H1 (cell line): ENCODE results near the gene UROC1. TPM values are rescaled to one million over a fixed set of nuclear protein-coding genes. Genes with fewer than 3 reads are reported as not detected.

Source experiments
- CTCF ChIA-PET: fragments of 300-600 bp; sonication (Branson Sonifier 250); formaldehyde crosslinking; loops from one replicate; lab custom pipeline; 2021; ENCODE audit not compliant: partially characterized antibody; lab: Charles Lee
- POLR2A ChIA-PET: fragments of 300-600 bp; sonication (Branson Sonifier 250); formaldehyde crosslinking; loops from one replicate; lab custom pipeline; 2021; ENCODE audit warnings: inconsistent platforms; ENCODE audit not compliant: partially characterized antibody; lab: Charles Lee
- DNase-seq, 2 experiments: peaks; one replicate each; pipeline versions ENCODE4 v3.0.0 to v3.0.0-alpha.2; 2010 to 2022; ENCODE audit warnings: low spot score in 2 of 2, low read depth in 1 of 2, mixed read lengths in 1 of 2
- FAIRE-seq: peaks from 2 replicates; lab custom pipeline; 2011; peaks lifted over from hg19 to GRCh38; lab: Jason Lieb, UNC
- H2AFZ ChIP-seq: 2 replicates; pipeline ENCODE4 v1.8.1; 2012; ENCODE audit warnings: low read length, inconsistent platforms
- H2AK5ac ChIP-seq: 2 replicates; pipeline ENCODE4 v1.6.1; 2013; ENCODE audit warnings: low read depth, low read length
- H2BK120ac ChIP-seq: replicated peaks from 2 replicates; pipeline ENCODE3; 2013; ENCODE audit warnings: low read depth, low read length, inconsistent platforms
- H2BK12ac ChIP-seq: 2 replicates; pipeline ENCODE4 v1.6.1; 2013; ENCODE audit warnings: low read depth, low read length
- H2BK15ac ChIP-seq: 2 replicates; pipeline ENCODE4 v1.6.1; 2013; ENCODE audit warnings: low read length
- H2BK20ac ChIP-seq: 2 replicates; pipeline ENCODE4 v1.6.1; 2013; ENCODE audit warnings: low read length
- H2BK5ac ChIP-seq: 2 replicates; pipeline ENCODE4 v1.6.1; 2013; ENCODE audit warnings: low read depth, low read length
- H3K14ac ChIP-seq: 2 replicates; pipeline ENCODE4 v1.6.1; 2013; ENCODE audit warnings: inconsistent platforms; ENCODE audit not compliant: insufficient read length
- H3K18ac ChIP-seq: 2 replicates; pipeline ENCODE4 v1.6.1; 2013; ENCODE audit warnings: low read length; ENCODE audit errors: extremely low read depth
- H3K23ac ChIP-seq: 2 replicates; pipeline ENCODE4 v1.6.1; 2013; ENCODE audit warnings: inconsistent platforms; ENCODE audit not compliant: insufficient read length
- H3K23me2 ChIP-seq: 2 replicates; pipeline ENCODE4 v1.6.1; 2013; ENCODE audit warnings: low read depth, low read length
- H3K27ac ChIP-seq: 2 replicates; pipeline ENCODE4 v1.6.1; 2011; ENCODE audit warnings: low read depth, low read length, inconsistent platforms
- H3K27me3 ChIP-seq, 4 experiments: replicated peaks in 1 of 4; 1 replicate in 1 of 4; 2 replicates in 3 of 4; pipeline versions ENCODE4 v1.6.1 to v1.8.1; 2011 to 2013; ENCODE audit warnings: low read length in 3 of 4, mild to moderate bottlenecking in 3 of 4, inconsistent platforms in 2 of 4, mixed read lengths in 2 of 4, moderate library complexity in 1 of 4; ENCODE audit not compliant: control insufficient read depth in 3 of 4, insufficient read depth in 3 of 4; ENCODE audit errors: extremely low read depth in 1 of 4
- H3K36me3 ChIP-seq, 4 experiments: 2 replicates each; pipeline versions ENCODE4 v1.6.1 to v1.8.1; 2011 to 2013; ENCODE audit warnings: mild to moderate bottlenecking in 4 of 4, low read length in 3 of 4, moderate library complexity in 2 of 4, control low read depth in 1 of 4, inconsistent platforms in 1 of 4; ENCODE audit not compliant: insufficient read depth in 4 of 4, control insufficient read depth in 2 of 4
- H3K4ac ChIP-seq: replicated peaks from 2 replicates; pipeline ENCODE3; 2013; ENCODE audit warnings: low read length, low read depth, mixed read lengths, inconsistent platforms; ENCODE audit not compliant: insufficient read length
- H3K4me1 ChIP-seq, 4 experiments: replicated peaks in 1 of 4; 1 replicate in 1 of 4; 2 replicates in 3 of 4; pipeline versions ENCODE4 v1.6.1 to v1.8.1; 2011 to 2013; ENCODE audit warnings: low read length in 3 of 4, inconsistent platforms in 2 of 4, mixed read lengths in 1 of 4; ENCODE audit not compliant: insufficient read depth in 4 of 4, control insufficient read depth in 3 of 4
- H3K4me2 ChIP-seq, 2 experiments: 2 replicates each; pipeline versions ENCODE4 v1.6.1 to v1.8.1; 2011 to 2013; ENCODE audit warnings: low read depth in 2 of 2, low read length in 2 of 2, control low read depth in 1 of 2, inconsistent platforms in 1 of 2, mild to moderate bottlenecking in 1 of 2; ENCODE audit not compliant: insufficient read depth in 1 of 2
- H3K4me3 ChIP-seq, 4 experiments: fragments of 200-600, 300-600 bp in 1 of 4; sonication (generic), shearing (Covaris generic), sonication (Bioruptor Twin) in 1 of 4; 2 replicates each; pipeline versions ENCODE4 v1.5.1 to v1.8.1; 2011 to 2016; ENCODE audit warnings: low read length in 4 of 4, low read depth in 3 of 4, control low read depth in 2 of 4, inconsistent platforms in 2 of 4, mild to moderate bottlenecking in 2 of 4, mixed read lengths in 1 of 4, moderate library complexity in 1 of 4; ENCODE audit not compliant: insufficient read depth in 2 of 4; ENCODE audit errors: extremely low read depth in 1 of 4
- H3K56ac ChIP-seq: replicated peaks from 2 replicates; pipeline ENCODE3; 2013; ENCODE audit warnings: low read depth, mild to moderate bottlenecking, mixed read lengths, low read length, inconsistent platforms; ENCODE audit not compliant: insufficient read length
- H3K79me1 ChIP-seq: 2 replicates; pipeline ENCODE4 v1.6.1; 2013; ENCODE audit warnings: low read depth, low read length, control low read depth
- H3K79me2 ChIP-seq, 2 experiments: 2 replicates each; pipeline versions ENCODE4 v1.6.1 to v1.8.1; 2012 to 2013; ENCODE audit warnings: low read length in 2 of 2, mild to moderate bottlenecking in 2 of 2, inconsistent platforms in 1 of 2; ENCODE audit not compliant: insufficient read depth in 2 of 2, control insufficient read depth in 1 of 2
- H3K9ac ChIP-seq, 4 experiments: replicated peaks in 1 of 4; 1 replicate in 1 of 4; 2 replicates in 3 of 4; pipeline versions ENCODE4 v1.6.1 to v1.8.1; 2011 to 2013; ENCODE audit warnings: low read depth in 3 of 4, low read length in 3 of 4, control low read depth in 2 of 4, mild to moderate bottlenecking in 2 of 4, moderate library complexity in 2 of 4, inconsistent platforms in 1 of 4; ENCODE audit errors: extremely low read depth in 1 of 4
- H3K9me3 ChIP-seq, 2 experiments: 2 replicates each; pipeline versions ENCODE4 v1.6.1 to v1.8.1; 2012 to 2013; ENCODE audit warnings: mild to moderate bottlenecking in 2 of 2, moderate library complexity in 2 of 2, control low read depth in 1 of 2, inconsistent platforms in 1 of 2, low read depth in 1 of 2, low read length in 1 of 2, mixed read lengths in 1 of 2; ENCODE audit not compliant: insufficient read depth in 2 of 2
- H4K20me1 ChIP-seq, 2 experiments: replicated peaks in 1 of 2; 2 replicates each; pipeline versions ENCODE3 to v1.8.1; 2011 to 2013; ENCODE audit warnings: inconsistent platforms in 2 of 2, low read length in 2 of 2, mild to moderate bottlenecking in 1 of 2; ENCODE audit not compliant: insufficient read depth in 2 of 2, control insufficient read depth in 1 of 2
- H4K5ac ChIP-seq: 2 replicates; pipeline ENCODE4 v1.6.1; 2013; ENCODE audit warnings: low read length, low read depth, mixed read lengths, inconsistent platforms; ENCODE audit not compliant: insufficient read length
- H4K8ac ChIP-seq: 2 replicates; pipeline ENCODE4 v1.8.0; 2013; ENCODE audit warnings: mild to moderate bottlenecking, moderate library complexity, low read length, inconsistent platforms; ENCODE audit not compliant: insufficient read depth; ENCODE audit errors: extremely low read depth
- H4K91ac ChIP-seq: replicated peaks from 2 replicates; pipeline ENCODE3; 2013; ENCODE audit warnings: low read length, mixed read lengths, inconsistent platforms; ENCODE audit not compliant: insufficient read length
- ATF2 ChIP-seq: IDR thresholded peaks from 2 replicates; pipeline ENCODE4 v1.6.1; 2012; ENCODE audit warnings: low read length, inconsistent platforms
- BCL11A ChIP-seq, 2 experiments: IDR thresholded peaks; one replicate each; pipeline ENCODE4 v1.6.1; 2011; ENCODE audit warnings: low read depth in 2 of 2, low read length in 2 of 2, mild to moderate bottlenecking in 2 of 2
- BRCA1 ChIP-seq: IDR thresholded peaks from 2 replicates; pipeline ENCODE4 v1.6.1; 2012; ENCODE audit warnings: low read depth, low read length, improper control_type of control experiment
- CBX8 ChIP-seq: fragments of 300-800, 300-1000 bp; sonication (generic); IDR thresholded peaks from 2 replicates; pipeline ENCODE4 v1.7.1; 2016; ENCODE audit warnings: low read depth, low read length, borderline replicate concordance
- FOSL1 ChIP-seq: IDR thresholded peaks from 2 replicates; pipeline ENCODE4 v1.6.1; 2011; ENCODE audit warnings: mild to moderate bottlenecking, low read depth, low read length, moderate library complexity; ENCODE audit not compliant: insufficient read depth
- JUND ChIP-seq: IDR thresholded peaks from 2 replicates; pipeline ENCODE4 v1.6.1; 2011; ENCODE audit warnings: mild to moderate bottlenecking, improper control_type of control experiment, low read length
- KDM5A ChIP-seq: fragments of 200-600 bp; IDR thresholded peaks from 2 replicates; pipeline ENCODE4 v1.7.1; 2012; ENCODE audit warnings: mild to moderate bottlenecking, low read length, inconsistent platforms, mixed read lengths
- POLR2AphosphoS5 ChIP-seq: IDR thresholded peaks from 2 replicates; pipeline ENCODE4 v1.6.1; 2011; ENCODE audit warnings: low read depth, low read length
- WGBS, 2 experiments: shearing (Covaris generic) in 1 of 2; methylation state at CpG; one replicate each; pipeline versions ENCODE4 v1.1.6 to v1.1.7; 2013 to 2015; ENCODE audit warnings: low lambda C conversion rate in 2 of 2, mixed read lengths in 2 of 2, inconsistent platforms in 1 of 2, low coverage in 1 of 2, missing lambda C conversion rate in 1 of 2; ENCODE audit not compliant: insufficient replicate concordance in 2 of 2, insufficient coverage in 1 of 2, insufficient read length in 1 of 2; ENCODE audit errors: extremely low coverage in 1 of 2, missing lambda C conversion rate in 1 of 2; 5-methylcytosine and 5-hydroxymethylcytosine counted together
- polyA plus RNA-seq, 7 experiments: library from polyadenylated mRNA; depleted of rRNA in 3 of 7; stranded (reverse) in 5 of 7; unstranded in 2 of 7; fragments of >200 nt in 5 of 7; fragments of 200-250 nt in 2 of 7; gene quantifications; 1 replicate in 5 of 7; 2 replicates in 1 of 7; 4 replicates in 1 of 7; pipeline versions ENCODE4 v1.2.1 to v1.2.3, GENCODE V29; 2011 to 2013; ENCODE audit warnings: missing spikeins in 2 of 7, mixed read lengths in 2 of 7
- total RNA-seq: library from RNA; stranded (reverse); fragmentation: NEBNext Ultra II Directional; extraction: Animal tissue kit (Norgen Biotek cat#: 25700); gene quantifications from 2 replicates; pipeline ENCODE4 v1.2.1, GENCODE V29; 2021

Gene UROC1
- total and polyA plus RNA-seq, 2 of the 8 experiments (the other 6 are each of a cell fraction or from before 2014, with no cell fraction given) = 0.03 TPM; not detected in 1

- H3K27me3 ChIP-seq = peaks cover 0 to 14% (median 10%) of the 10 kb centered on the region in 4 experiments; a peak in 5 of 7 replicates
- H2AFZ ChIP-seq = no peak overlapping the region
- H3K4me1 ChIP-seq = peaks cover 0 to 11% (median 8%) of the 10 kb centered on the region in 4 experiments; a peak in 6 of 7 replicates
- no peak overlapping the region for H2BK120ac ChIP-seq
- no peak overlapping the region for H3K4me2 ChIP-seq
- DNase-seq (no peak), FAIRE-seq (no peak)
- no peak for TF ChIP-seq BRCA1
- TF ChIP-seq POLR2AphosphoS5 = no peak
- TF ChIP-seq CBX8 = no peak
- TF ChIP-seq JUND = no peak
- TF ChIP-seq BCL11A (IDR thresholded peaks at IDR 0.05; ENCODE audit: low read depth in 2 of 2, low read length in 2 of 2) = no peak
- no peak for TF ChIP-seq FOSL1
- TF ChIP-seq ATF2 = no peak
- TF ChIP-seq KDM5A = no peak
- no peak overlapping the region for H2BK12ac ChIP-seq
- no peak overlapping the region for H3K56ac ChIP-seq
- no peaks in the 10 kb centered on the region for H3K36me3 ChIP-seq
- no peak overlapping the region for H2BK15ac ChIP-seq
- no peak overlapping the region for H2BK5ac ChIP-seq
- H3K79me2 ChIP-seq = no peaks in the 10 kb centered on the region
- no peak overlapping the region for H3K18ac ChIP-seq
- H3K79me1 ChIP-seq = no peaks in the 10 kb centered on the region
- WGBS, 2 experiments = 82% methylated on average over 10 of the region's 10 CpGs; no CpG with 5 or more reads in 1 of the 2 experiments
- CTCF ChIA-PET = interaction anchor here (0.6 to 4.1 kb wide), 6 partner anchors 12 to 481 kb away, joined by 3 to 35 read pairs (median 3); no protein-coding TSS in a partner anchor
- H4K8ac ChIP-seq = no peak overlapping the region
- no peak overlapping the region for H3K4me3 ChIP-seq
- no peaks in the 10 kb centered on the region for H3K9me3 ChIP-seq
- H2BK20ac ChIP-seq = no peak overlapping the region
- H4K20me1 ChIP-seq = no peaks in the 10 kb centered on the region
- no peak overlapping the region for H3K23ac ChIP-seq
- no peak overlapping the region for H2AK5ac ChIP-seq
- no peak overlapping the region for H4K91ac ChIP-seq
- no peak overlapping the region for H3K14ac ChIP-seq
- H3K4ac ChIP-seq = no peak overlapping the region
- no peak overlapping the region for H4K5ac ChIP-seq
- H3K9ac ChIP-seq = no peak overlapping the region; a peak in 1 of 7 replicates
- H3K27ac ChIP-seq = no peak overlapping the region
- POLR2A ChIA-PET = no interaction called here
- peaks cover 5% of the 10 kb centered on the region; the same call in 1 of the 2 replicates for H3K23me2 ChIP-seq
Measured at GRCh38 chr3:126519506-126520455, 2.2 kb upstream of the UROC1 start.
